Measurements from ENCODE around the gene POLDIP2.

The POLDIP2 gene

DNA sequence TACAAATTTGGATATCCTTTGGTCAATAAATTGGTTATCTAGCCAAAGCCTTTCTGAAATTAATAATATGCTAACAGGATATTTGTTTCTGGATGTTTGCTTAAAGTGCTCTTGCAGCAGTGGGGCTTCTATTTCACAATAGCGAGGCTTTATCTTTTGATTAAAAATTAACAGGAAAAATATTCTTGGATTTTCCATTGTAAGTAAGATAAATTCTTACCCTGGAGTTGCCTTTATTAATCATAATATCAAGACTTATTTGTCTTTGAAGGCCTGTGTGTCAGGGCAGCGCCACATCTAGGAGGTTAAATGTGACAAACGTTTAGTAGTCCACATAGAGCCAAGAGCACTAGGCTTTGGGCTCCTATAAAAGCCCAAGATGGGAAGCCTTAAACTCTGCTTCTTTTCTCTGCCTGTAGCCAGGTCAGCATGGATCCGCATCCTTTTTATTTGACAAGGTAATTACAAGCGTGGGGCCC is 33.0 kb downstream of the POLDIP2 start:
- TF ChIP-seq, protein P1, sequence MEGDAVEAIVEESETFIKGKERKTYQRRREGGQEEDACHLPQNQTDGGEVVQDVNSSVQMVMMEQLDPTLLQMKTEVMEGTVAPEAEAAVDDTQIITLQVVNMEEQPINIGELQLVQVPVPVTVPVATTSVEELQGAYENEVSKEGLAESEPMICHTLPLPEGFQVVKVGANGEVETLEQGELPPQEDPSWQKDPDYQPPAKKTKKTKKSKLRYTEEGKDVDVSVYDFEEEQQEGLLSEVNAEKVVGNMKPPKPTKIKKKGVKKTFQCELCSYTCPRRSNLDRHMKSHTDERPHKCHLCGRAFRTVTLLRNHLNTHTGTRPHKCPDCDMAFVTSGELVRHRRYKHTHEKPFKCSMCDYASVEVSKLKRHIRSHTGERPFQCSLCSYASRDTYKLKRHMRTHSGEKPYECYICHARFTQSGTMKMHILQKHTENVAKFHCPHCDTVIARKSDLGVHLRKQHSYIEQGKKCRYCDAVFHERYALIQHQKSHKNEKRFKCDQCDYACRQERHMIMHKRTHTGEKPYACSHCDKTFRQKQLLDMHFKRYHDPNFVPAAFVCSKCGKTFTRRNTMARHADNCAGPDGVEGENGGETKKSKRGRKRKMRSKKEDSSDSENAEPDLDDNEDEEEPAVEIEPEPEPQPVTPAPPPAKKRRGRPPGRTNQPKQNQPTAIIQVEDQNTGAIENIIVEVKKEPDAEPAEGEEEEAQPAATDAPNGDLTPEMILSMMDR (IDR thresholded peaks at IDR 0.05): no peak

DNA sequence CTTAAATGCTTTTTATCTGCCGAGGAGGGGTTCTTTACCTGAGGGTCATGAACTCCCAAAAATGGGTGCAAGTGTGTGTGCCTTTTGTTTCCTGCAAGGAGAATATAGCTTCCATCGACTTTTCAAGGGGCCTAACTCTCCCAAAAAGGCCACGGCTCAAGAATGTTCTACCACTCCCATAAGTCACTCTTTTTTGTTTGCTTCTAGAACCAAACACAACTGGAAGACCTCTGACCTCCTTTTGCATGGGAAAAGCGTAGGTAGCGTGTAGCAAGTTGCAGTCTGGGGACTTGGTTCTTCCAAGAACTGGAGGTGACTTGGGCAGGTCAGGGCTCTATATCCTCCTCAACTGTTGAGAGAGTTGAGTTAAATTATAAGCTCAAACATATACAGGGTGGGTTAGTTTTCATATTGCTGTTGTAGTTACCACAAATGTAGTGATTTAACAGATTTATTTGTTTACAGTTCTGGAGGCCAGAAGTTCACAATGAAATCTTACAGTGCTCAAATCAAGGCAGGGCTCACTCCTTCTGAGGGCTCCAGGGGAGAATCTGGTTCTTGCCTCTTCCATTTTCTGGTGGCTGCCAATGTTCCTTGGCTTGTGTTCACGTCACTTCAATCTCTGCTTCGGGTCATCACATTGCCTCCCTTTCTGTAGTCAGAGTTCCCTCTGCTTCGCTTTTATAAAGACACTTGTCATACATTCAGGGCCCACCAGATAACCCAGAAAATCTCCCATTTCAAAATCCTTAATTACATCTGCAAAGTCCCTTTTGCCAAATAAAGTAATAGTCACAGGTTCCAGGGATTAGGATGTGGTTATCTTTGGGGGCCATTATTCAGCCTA is 36.9 kb downstream of the POLDIP2 start:
- TF ChIP-seq, protein P1 (IDR thresholded peaks at IDR 0.05): no peak

DNA sequence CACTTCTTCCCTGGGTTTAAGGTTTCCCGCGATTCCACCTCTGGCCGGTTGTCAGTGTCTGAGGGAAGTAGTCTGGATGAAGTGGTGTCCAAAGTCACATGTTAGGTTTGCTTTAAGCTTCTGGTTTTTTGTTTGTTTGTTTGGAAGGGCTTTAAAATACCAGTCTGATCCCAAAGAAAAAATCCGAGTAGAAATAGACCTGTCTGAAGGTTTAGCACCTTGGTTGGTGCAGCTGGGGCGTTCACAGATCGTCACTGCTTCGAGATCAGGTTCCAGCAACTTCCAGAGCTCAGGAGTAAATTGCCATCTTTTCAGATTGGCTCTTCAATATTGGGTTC is 37.8 kb downstream of the POLDIP2 start:
- TF ChIP-seq, protein P1 (IDR thresholded peaks at IDR 0.05): no peak

DNA sequence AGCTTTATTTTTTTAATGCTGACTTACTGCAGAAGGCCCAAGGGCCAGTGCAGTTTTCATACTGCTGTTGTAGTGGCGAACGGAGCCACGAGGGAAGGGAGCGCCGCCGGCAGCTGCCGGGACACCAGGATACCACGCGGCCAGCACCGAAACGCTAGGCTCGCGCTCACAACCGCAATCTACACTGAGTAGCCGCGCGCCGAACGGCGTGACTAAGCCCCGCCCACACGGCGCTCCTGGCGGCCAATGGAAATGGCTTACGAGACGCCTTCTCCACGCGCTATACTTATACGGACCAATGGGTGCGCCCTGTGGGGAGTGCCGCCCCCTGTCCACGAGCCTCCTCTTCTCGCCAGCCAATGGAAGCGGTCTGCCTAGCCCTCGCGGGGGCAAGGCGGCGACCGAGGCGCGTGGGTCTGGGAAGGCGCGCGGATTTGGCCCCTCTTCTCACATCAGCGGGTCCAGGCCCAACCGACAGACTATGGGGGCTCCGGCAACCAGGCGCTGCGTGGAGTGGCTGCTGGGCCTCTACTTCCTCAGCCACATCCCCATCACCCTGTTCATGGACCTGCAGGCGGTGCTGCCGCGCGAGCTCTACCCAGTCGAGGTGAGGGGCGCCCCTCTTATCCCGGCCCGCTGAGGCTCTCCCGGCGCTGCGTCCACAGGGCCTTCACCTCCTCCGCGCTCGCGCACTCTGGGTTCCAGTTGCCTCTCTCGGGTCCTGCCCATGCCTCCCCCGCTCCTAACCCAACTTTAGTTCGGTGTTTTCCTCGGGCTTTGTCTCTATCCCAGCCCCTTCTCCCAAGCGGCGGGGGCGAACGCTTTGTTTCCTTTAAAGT is 38.3 kb downstream of the POLDIP2 start, which contains the start of gene TMEM97:
Gene TMEM97, plus strand, starts transcription at position 442 of the 839 bp plus-strand sequence. Its CDS starts 40 bp downstream, at position 482.
- TF ChIP-seq, protein P1 (IDR thresholded peaks at IDR 0.05): no peak

DNA sequence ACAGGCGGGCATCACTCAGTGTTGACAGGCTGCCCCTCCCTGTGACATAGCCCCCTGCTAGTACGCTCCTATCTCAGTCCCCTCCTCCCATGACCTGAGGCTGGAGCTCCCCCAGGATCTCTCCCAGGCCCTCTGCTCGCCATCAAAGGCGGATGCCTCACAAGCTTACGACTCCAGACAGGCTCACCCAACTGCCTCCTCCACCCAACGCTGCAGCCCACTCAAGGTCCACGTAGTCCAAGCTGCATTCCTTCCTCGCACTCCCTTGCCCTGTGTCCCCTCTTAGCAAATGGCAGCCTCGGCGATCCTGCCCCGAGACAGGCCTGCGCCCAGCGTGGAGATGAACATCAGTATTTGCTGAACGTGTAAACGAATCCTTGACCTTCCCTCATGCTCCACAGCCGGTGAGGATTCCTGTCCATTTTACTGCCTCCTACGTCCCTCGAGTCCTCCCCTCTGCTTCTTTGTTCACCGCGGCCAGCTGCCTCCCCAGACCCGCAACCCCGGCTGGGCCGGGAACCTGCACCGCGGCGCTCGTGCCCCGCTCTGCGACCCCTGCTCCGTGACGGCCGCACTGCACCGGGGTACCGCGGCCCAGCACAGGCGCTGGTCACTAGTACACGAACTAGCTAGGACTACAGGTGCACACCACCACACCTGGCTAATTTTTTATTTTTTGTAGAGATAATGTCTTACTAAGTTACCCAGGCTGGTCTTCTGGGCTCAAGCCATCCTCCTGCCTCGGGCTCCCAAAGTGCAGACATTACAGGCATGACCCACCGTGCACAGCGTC is 39.2 kb downstream of the POLDIP2 start:
- TF ChIP-seq, protein P1 (IDR thresholded peaks at IDR 0.05): no peak

DNA sequence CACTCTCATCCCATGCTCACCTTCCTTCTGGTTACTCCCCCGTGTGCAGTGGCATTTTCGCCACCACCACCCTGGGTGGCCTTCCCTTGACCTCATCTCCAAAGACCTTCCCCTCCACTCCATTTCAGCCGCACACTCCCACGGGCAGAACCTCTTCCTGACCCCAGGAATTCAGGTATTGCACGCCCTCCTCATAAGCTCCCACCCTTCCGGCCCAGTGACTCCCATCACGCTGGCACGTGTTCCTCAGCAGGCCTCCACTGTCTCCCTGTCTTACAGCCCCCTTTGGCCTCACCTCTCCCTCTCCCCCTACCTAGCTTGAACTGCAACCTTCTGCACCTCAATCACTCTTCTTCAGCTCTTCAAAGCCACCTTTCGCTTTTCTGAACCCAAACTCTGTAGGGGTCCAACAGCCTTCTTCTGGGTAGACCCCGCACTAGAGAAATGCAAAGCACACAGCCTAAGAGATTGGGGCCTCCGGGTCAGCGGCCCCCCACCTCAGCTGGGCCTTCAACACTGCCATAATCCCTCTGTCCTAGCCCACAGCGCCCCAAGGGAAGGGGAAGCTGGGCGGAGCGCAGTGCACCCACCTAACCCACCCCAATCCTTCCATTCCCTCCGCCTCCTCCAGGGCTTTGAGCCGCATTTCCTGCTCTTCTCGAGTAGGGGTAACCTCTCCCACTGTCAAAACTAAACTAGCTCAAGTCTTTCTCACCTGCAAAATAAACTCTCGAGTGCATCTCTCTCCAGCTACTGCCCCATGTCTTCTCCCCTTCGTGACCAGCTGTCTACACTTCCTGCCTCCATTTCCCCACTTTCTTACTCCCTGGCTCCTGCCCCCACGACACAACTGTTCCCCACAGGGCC is 40.0 kb downstream of the POLDIP2 start:
- TF ChIP-seq, protein P1 (IDR thresholded peaks at IDR 0.05): no peak

All from LNCAP (cell line).